Activated T-cell treated with anti-CD3 and anti-CD28 coated beads, Interleukin-2, amount 50 U/mL, for 72 hours (primary cell): ENCODE results near the gene SEC16A. TPM values are rescaled to one million over a fixed set of nuclear protein-coding genes. Genes with fewer than 3 reads are reported as not detected.
A peak's percentile ranks its signal among the peaks of the same experiment; 100 is the strongest.

ENCODE experiments used
- ATAC-seq, 2 donors: fragments of 150-1000 bp; cut with Tn5 transposase; replicated peaks in 1 of 2; 2 replicates each; pipeline ENCODE4 v1.10.0; 2021; ENCODE audit warnings: moderate library complexity in 2 of 2, mild to moderate bottlenecking in 1 of 2
- DNase-seq, 2 donors: peaks; one replicate each; pipeline ENCODE4 v3.0.0; 2021 to 2022; ENCODE audit warnings: mixed read lengths in 1 of 2
- H3K27ac Mint-ChIP-seq: one replicate; pipeline ENCODE4 v1.8.0; 2022; ENCODE audit warnings: mild to moderate bottlenecking, moderate library complexity, mixed read lengths
- H3K27me3 Mint-ChIP-seq: one replicate; pipeline ENCODE4 v1.8.0; 2022; ENCODE audit warnings: low read depth, mixed read lengths
- H3K36me3 Mint-ChIP-seq, 2 donors: one replicate each; pipeline ENCODE4 v1.8.0; 2022; ENCODE audit warnings: mixed read lengths in 2 of 2, mild to moderate bottlenecking in 1 of 2; ENCODE audit not compliant: insufficient read depth in 2 of 2
- H3K4me1 Mint-ChIP-seq: one replicate; pipeline ENCODE4 v1.8.0; 2022; ENCODE audit warnings: low read depth, mixed read lengths
- H3K4me3 Mint-ChIP-seq, 2 donors: one replicate each; pipeline ENCODE4 v1.8.0; 2022; ENCODE audit warnings: mild to moderate bottlenecking in 2 of 2, mixed read lengths in 2 of 2, moderate library complexity in 2 of 2
- H3K9me3 Mint-ChIP-seq, 2 donors: one replicate each; pipeline ENCODE4 v1.8.0; 2022; ENCODE audit warnings: mixed read lengths in 2 of 2
- total RNA-seq, 2 donors: library from RNA; stranded (reverse); gene quantifications; one replicate each; pipeline ENCODE4 v1.2.3, GENCODE V29; 2022

SEC16A gene
- total RNA-seq, 2 donors from 2014 or later = 69.5 to 74.5 TPM

DNA sequence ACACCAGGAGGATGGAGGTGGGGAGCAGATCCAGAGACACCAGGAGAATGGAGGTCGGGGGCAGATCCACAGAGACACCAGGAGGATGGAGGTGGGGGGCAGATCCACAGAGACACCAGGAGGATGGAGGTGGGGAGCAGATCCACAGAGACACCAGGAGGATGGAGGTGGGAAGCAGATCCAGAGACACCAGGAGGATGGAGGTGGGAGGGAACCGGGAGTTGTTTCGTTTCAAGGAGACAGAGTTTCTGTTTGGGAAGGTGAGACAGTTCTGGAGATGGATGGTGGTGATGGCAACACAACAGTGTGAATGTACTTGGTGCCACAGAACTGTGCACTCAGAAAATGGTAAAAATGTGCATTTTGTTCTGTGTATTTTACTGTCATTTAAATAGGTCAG lies 34.2 kb downstream of the SEC16A start:
- Mint-ChIP-seq H3K9me3 (no peaks in the 10 kb centered on the region), H3K4me1 (no peaks in the 10 kb centered on the region), H3K4me3 (no peak overlapping the region), H3K27ac (no peak overlapping the region), H3K27me3 (no peaks in the 10 kb centered on the region), H3K36me3 (peaks cover 7 to 28% of the 10 kb centered on the region in 2 donors)
- DNase-seq = no peak
- no peak for ATAC-seq

GRCh38 chr9:136447173-136447778 lies 35.6 kb downstream of the SEC16A start:
- DNase-seq = no peak
- Mint-ChIP-seq H3K27ac (no peak overlapping the region), H3K36me3 (peaks cover 5 to 27% of the 10 kb centered on the region in 2 donors), H3K27me3 (no peaks in the 10 kb centered on the region), H3K4me3 (no peak overlapping the region), H3K4me1 (no peaks in the 10 kb centered on the region), H3K9me3 (no peaks in the 10 kb centered on the region)
- ATAC-seq = no peak

- no peak overlapping the region for H3K4me3 Mint-ChIP-seq
- no peaks in the 10 kb centered on the region for H3K27me3 Mint-ChIP-seq
- DNase-seq = no peak
- no peak overlapping the region for H3K27ac Mint-ChIP-seq
- no peaks in the 10 kb centered on the region for H3K4me1 Mint-ChIP-seq
- H3K36me3 Mint-ChIP-seq = peaks cover 5 to 23% of the 10 kb centered on the region in 2 donors
- no peaks in the 10 kb centered on the region for H3K9me3 Mint-ChIP-seq
- ATAC-seq = no peak
Observed at GRCh38 chr9:136445799-136446198, 37.0 kb downstream of the SEC16A start.

- H3K4me3 Mint-ChIP-seq = no peak overlapping the region
- no peaks in the 10 kb centered on the region for H3K27me3 Mint-ChIP-seq
- peaks cover 3 to 21% of the 10 kb centered on the region in 2 donors for H3K36me3 Mint-ChIP-seq
- DNase-seq = no peak
- no peak overlapping the region for H3K27ac Mint-ChIP-seq
- ATAC-seq = no peak
- no peaks in the 10 kb centered on the region for H3K9me3 Mint-ChIP-seq
- no peaks in the 10 kb centered on the region for H3K4me1 Mint-ChIP-seq
Observed at GRCh38 chr9:136444102-136444501, 38.7 kb downstream of the SEC16A start.

DNA sequence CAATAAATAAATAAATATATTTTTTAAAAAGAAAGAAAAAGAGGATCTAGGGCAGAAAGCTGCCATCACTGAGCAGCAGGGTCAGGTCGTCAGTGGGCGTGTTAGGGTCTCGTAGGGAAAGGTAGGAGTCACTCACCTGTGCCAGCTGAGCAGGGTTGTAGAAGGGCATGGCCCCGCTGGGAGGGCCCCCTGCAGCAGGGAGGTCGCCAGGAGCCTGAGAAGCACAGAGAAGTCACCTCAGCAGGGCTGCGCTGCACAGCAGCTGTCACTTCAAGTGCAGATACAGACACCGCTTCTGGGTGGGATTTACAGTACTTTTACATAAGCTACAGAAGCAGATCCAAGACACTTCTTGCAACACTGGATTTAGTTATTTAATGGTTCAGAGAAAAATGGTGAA lies 39.2 kb downstream of the SEC16A start:
- H3K4me1 Mint-ChIP-seq = no peaks in the 10 kb centered on the region
- no peaks in the 10 kb centered on the region for H3K9me3 Mint-ChIP-seq
- H3K27me3 Mint-ChIP-seq = no peaks in the 10 kb centered on the region
- no peak overlapping the region for H3K27ac Mint-ChIP-seq
- H3K4me3 Mint-ChIP-seq = no peak overlapping the region
- no peak for DNase-seq
- H3K36me3 Mint-ChIP-seq = peaks cover 3 to 21% of the 10 kb centered on the region in 2 donors
- ATAC-seq = no peak

- no peaks in the 10 kb centered on the region for H3K27me3 Mint-ChIP-seq
- H3K4me1 Mint-ChIP-seq = peaks cover 4% of the 10 kb centered on the region
- peaks cover 3 to 22% of the 10 kb centered on the region in 2 donors for H3K36me3 Mint-ChIP-seq
- H3K27ac Mint-ChIP-seq = no peak overlapping the region
- ATAC-seq = no peak
- no peak overlapping the region for H3K4me3 Mint-ChIP-seq
- DNase-seq = no peak
- no peaks in the 10 kb centered on the region for H3K9me3 Mint-ChIP-seq
Observed at GRCh38 chr9:136443087-136443486, 39.8 kb downstream of the SEC16A start.

- peaks cover 12% of the 10 kb centered on the region for H3K4me1 Mint-ChIP-seq
- no peak for ATAC-seq
- H3K9me3 Mint-ChIP-seq = no peaks in the 10 kb centered on the region
- no peaks in the 10 kb centered on the region for H3K27me3 Mint-ChIP-seq
- peaks cover 3 to 22% of the 10 kb centered on the region in 2 donors for H3K36me3 Mint-ChIP-seq
- peak overlapping the region; percentile 38 for H3K27ac Mint-ChIP-seq
- H3K4me3 Mint-ChIP-seq = no peak overlapping the region
- no peak for DNase-seq
Observed at GRCh38 chr9:136442265-136442664, 40.6 kb downstream of the SEC16A start.

- H3K4me1 Mint-ChIP-seq = peaks cover 17% of the 10 kb centered on the region
- no peak overlapping the region for H3K27ac Mint-ChIP-seq
- no peak for DNase-seq
- ATAC-seq = no peak
- no peaks in the 10 kb centered on the region for H3K9me3 Mint-ChIP-seq
- no peaks in the 10 kb centered on the region for H3K27me3 Mint-ChIP-seq
- no peak overlapping the region for H3K4me3 Mint-ChIP-seq
- H3K36me3 Mint-ChIP-seq = peaks cover 5 to 19% of the 10 kb centered on the region in 2 donors
Observed at GRCh38 chr9:136441681-136442245, 41.1 kb downstream of the SEC16A start.

- Mint-ChIP-seq H3K36me3 (peaks cover 5 to 16% of the 10 kb centered on the region in 2 donors), H3K4me1 (peaks cover 21% of the 10 kb centered on the region), H3K4me3 (peak overlapping the region in 1 of 2 donors; percentile 52), H3K9me3 (no peaks in the 10 kb centered on the region), H3K27ac (no peak overlapping the region), H3K27me3 (no peaks in the 10 kb centered on the region)
- no peak for DNase-seq
- no peak for ATAC-seq
Observed at GRCh38 chr9:136441191-136441680, 41.6 kb downstream of the SEC16A start.

DNA sequence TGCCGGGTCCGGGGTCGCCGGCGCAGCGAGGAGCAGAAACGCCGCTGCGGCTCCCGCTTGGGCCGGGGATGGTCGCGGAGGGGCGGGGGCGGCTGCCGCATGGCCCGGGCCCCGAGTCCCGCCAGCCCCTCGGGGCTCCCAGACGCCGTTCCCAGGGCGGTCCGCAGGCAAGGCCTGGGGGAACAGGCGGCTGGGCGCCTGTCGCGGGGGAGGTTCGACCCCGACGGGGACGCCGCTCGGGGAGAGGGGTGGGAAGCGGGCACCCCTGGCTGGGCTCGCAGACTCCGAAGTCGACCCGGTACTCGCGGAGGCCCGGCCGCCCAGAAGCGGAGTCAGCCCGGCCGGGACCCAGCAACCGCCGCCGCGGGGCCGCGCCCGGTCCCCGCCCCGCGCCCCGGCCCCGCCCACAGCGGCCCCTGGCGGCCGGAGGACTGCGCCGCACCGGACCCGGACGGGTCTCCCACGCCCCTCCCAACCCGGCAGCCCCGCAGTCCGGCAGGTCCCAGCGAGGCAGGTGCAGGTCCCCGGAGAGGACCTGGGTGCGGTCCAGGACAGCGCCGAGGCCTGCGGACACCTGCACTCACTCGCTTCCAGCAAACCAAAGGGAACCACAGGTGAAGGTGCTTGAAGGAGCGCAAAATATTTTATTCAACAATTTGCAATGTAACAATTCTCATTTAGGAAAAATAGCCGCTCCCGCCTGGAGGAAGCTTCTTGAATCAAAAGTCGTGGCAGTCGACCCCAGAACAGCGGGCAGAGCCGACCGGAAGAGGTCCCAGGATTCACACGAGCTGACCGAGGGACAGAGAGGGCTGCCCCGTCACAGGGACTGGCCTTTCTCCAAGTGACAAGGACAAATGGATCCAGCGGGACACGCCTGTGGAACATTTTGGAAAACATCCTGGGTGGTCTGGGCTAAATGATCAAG lies 43.1 kb downstream of the SEC16A start, which contains the start of gene INPP5E:
Gene INPP5E, minus strand, starts transcription at position 365 of the 928 bp plus-strand sequence. CDS start 426 bp downstream, outside the sequence.
- DNase-seq (peak; percentile 87 to 95), ATAC-seq (peak; percentile 84 to 86)
- H3K36me3 Mint-ChIP-seq = peaks cover 5 to 16% of the 10 kb centered on the region in 2 donors
- no peaks in the 10 kb centered on the region for H3K9me3 Mint-ChIP-seq
- peak within 1 kb of the TSS; percentile 79 to 89 for H3K4me3 Mint-ChIP-seq
- no peaks in the 10 kb centered on the region for H3K27me3 Mint-ChIP-seq
- no peak within 1 kb of the TSS for H3K27ac Mint-ChIP-seq
- H3K4me1 Mint-ChIP-seq = peaks cover 21% of the 10 kb centered on the region

DNA sequence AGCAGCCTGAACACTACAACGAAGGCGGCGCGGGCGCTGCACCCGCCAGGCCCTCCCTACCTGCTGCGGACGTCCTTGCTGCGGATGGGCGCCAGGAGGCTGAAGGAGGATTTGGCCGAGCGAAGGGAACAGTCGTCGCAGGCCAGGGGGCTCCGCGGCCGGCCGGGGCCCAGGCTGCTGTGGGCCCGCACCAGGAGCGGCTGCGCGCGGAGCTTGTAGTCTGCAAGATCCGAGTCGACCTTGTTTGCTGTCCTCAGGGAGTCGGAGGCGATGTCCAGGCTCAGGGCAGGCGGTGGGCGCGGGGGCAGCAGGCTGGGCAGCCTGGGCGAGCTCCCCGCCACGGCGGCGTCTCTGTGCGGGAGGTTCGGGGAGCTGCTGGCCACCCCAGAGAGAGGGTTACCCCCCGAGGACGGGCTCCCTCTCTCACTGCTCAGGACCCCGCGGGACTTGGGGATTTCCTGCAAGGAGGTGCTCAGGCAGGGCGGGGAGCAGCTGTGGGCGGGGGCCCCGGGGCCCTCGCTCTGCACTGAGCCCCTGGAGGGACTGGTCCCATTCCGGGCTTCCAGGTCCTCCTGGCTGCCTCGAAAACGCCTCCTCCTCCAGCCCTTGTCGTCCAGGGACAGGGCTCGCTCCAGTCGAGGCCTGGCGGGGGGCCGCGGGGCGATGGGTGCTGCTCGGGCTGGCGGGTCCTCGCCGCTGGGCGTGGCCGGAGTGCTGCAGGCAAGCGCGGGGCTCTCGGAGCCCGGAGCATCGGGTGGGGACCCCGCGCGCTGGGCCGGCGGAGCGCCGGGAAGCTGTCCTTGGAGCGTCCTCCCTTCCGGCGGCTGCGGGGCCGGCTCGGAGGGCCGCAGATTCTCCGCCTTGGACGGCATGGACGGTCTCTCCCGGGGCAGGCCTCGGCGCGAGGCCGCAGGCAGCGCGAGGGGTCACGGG lies 44.0 kb downstream of the SEC16A start:
- H3K27me3 Mint-ChIP-seq = no peaks in the 10 kb centered on the region
- H3K4me1 Mint-ChIP-seq = peaks cover 21% of the 10 kb centered on the region
- H3K9me3 Mint-ChIP-seq = no peaks in the 10 kb centered on the region
- peaks cover 5 to 10% of the 10 kb centered on the region in 2 donors for H3K36me3 Mint-ChIP-seq
- ATAC-seq (peak; percentile 72 to 73), DNase-seq (peak; percentile 66 to 68)
- no peak overlapping the region for H3K27ac Mint-ChIP-seq
- peak overlapping the region; percentile 79 to 89 for H3K4me3 Mint-ChIP-seq

DNA sequence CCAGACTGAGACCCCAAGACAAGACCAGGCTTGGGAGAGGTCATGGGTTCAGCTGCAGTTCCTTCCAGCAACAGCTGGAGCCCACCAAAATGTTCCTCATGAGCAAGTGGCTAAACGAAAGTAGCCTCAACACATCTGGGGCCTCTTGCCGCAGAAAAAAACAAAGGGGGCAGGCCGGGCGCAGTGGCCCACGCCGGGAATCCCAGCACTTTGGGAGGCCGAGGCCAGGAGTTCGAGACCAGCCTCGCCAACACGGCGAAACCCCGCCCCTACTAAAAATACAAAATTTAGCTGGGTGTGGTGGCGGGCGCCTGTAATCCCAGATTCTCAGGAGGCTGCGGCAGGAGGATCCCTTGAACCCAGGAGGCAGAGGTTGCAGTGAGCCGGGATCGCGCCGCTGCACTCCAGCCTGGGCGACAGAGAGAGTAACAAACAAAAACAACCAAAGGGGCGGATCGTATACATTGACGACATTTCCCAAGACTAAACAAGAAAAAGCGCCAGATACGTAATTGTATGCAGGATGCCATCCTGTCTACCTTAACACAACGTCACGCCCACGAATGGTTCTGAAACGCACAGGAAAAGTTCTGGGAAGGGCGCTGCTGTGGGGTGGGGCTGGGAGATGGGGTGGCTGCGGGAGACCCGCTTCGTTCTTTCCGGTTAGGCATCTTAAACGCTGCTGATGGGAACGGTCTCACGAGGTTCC lies 44.8 kb downstream of the SEC16A start:
- Mint-ChIP-seq H3K4me1 (peaks cover 21% of the 10 kb centered on the region), H3K27ac (no peak overlapping the region), H3K27me3 (no peaks in the 10 kb centered on the region), H3K9me3 (no peaks in the 10 kb centered on the region), H3K4me3 (peak overlapping the region; percentile 79 to 89), H3K36me3 (peaks cover 4 to 7% of the 10 kb centered on the region in 2 donors)
- DNase-seq = no peak
- ATAC-seq = no peak
